CD4-positive, alpha-beta T cell (primary cell): ENCODE measurements around the gene ARHGAP26. TPM values are rescaled to one million over a fixed set of nuclear protein-coding genes. Genes with fewer than 3 reads are reported as not detected.

Experiments
- ATAC-seq: fragments of 200-7000 bp; cut with Tn5 transposase; one replicate; pipeline ENCODE4 v1.10.0; 2022; ENCODE audit warnings: mild to moderate bottlenecking; ENCODE audit not compliant: poor library complexity
- CTCF ChIA-PET: fragments of 350-600 bp; sonication (Branson Sonifier 250); formaldehyde crosslinking; loops from one replicate; lab custom pipeline; 2021; ENCODE audit warnings: antibody characterized with exemption, inconsistent platforms; lab: Charles Lee
- POLR2A ChIA-PET: fragments of 350-600 bp; sonication (Branson Sonifier 250); formaldehyde crosslinking; loops from one replicate; lab custom pipeline; 2021; ENCODE audit warnings: antibody characterized with exemption, inconsistent platforms; lab: Charles Lee
- DNase-seq, 14 experiments: peaks; one replicate each; pipeline ENCODE4 v3.0.0-alpha.2; 2013 to 2020; ENCODE audit warnings: mixed read lengths in 2 of 14
- H3K27ac ChIP-seq, 2 donors: one replicate each; pipeline versions ENCODE4 v1.5.1 to v1.7.0; 2013; ENCODE audit warnings: low read length in 2 of 2, low read depth in 1 of 2, mild to moderate bottlenecking in 1 of 2
- H3K27me3 ChIP-seq, 2 experiments: 1 replicate in 1 of 2; 2 replicates in 1 of 2; pipeline versions ENCODE4 v1.6.1 to v1.7.0; 2013; ENCODE audit warnings: low read length in 2 of 2, control low read depth in 1 of 2, mild to moderate bottlenecking in 1 of 2, moderate library complexity in 1 of 2; ENCODE audit not compliant: insufficient read depth in 2 of 2, control insufficient read depth in 1 of 2
- H3K36me3 ChIP-seq: one replicate; pipeline ENCODE4 v1.6.1; 2013; ENCODE audit warnings: low read length, control low read depth; ENCODE audit not compliant: insufficient read depth
- H3K4me1 ChIP-seq: one replicate; pipeline ENCODE4 v1.6.1; 2013; ENCODE audit warnings: low read length, control low read depth; ENCODE audit not compliant: insufficient read depth
- H3K4me3 ChIP-seq: one replicate; pipeline ENCODE4 v1.5.1; 2013; ENCODE audit warnings: mild to moderate bottlenecking, low read length, moderate library complexity
- H3K9me3 ChIP-seq, 2 experiments: 1 replicate in 1 of 2; 2 replicates in 1 of 2; pipeline versions ENCODE4 v1.6.1 to v1.7.0; 2013; ENCODE audit warnings: low read length in 2 of 2, mild to moderate bottlenecking in 2 of 2, control low read depth in 1 of 2, moderate library complexity in 1 of 2; ENCODE audit not compliant: control insufficient read depth in 1 of 2, insufficient read depth in 1 of 2
- H3K27ac Mint-ChIP-seq: one replicate; pipeline ENCODE4 v1.8.0; 2020; ENCODE audit warnings: mixed read lengths
- H3K27me3 Mint-ChIP-seq: one replicate; pipeline ENCODE4 v1.8.0; 2021; ENCODE audit warnings: mixed read lengths
- H3K36me3 Mint-ChIP-seq: one replicate; pipeline ENCODE4 v1.8.0; 2021; ENCODE audit warnings: low read depth, mixed read lengths
- H3K4me1 Mint-ChIP-seq: one replicate; pipeline ENCODE4 v1.8.0; 2021; ENCODE audit warnings: low read depth, mixed read lengths
- H3K4me3 Mint-ChIP-seq: one replicate; pipeline ENCODE4 v1.8.0; 2020; ENCODE audit warnings: mild to moderate bottlenecking, mixed read lengths
- H3K9me3 Mint-ChIP-seq: one replicate; pipeline ENCODE4 v1.8.0; 2020; ENCODE audit warnings: mixed read lengths
- CTCF ChIP-seq: fragments of 200-600 bp; IDR thresholded peaks from one replicate; pipeline ENCODE4 v1.8.0; 2022; ENCODE audit warnings: antibody characterized with exemption, mild to moderate bottlenecking
- intact Hi-C, 2 experiments: fragments of 100-400 bp; cut with DNase I in 1 of 2; cut with micrococcal nuclease in 1 of 2; formaldehyde crosslinking; loops; one replicate each; pipeline versions ENCODE4 v1.15.1 to v1.9.0; 2023 to 2025; cut with DNase I, micrococcal nuclease
- total RNA-seq, 174 experiments: library from RNA in 2 of 174; stranded (reverse) in 2 of 174; gene quantifications; one replicate each; pipeline ENCODE4 v1.2.3 and lab custom pipeline; 2021 to 2026

The ARHGAP26 gene
- total RNA-seq, 2 experiments from 2014 or later: 24.9 to 27.3 TPM

GRCh38 chr5:142902186-142902965 lies 132.2 kb downstream of the ARHGAP26 start:
- no peak overlapping the region for H3K4me3 Mint-ChIP-seq
- Histone ChIP-seq H3K27me3 (no peaks in the 10 kb centered on the region), H3K27ac (no peak overlapping the region), H3K36me3 (peaks cover 50% of the 10 kb centered on the region), H3K4me3 (no peak overlapping the region), H3K4me1 (no peaks in the 10 kb centered on the region), H3K9me3 (no peaks in the 10 kb centered on the region)
- peaks cover 74% of the 10 kb centered on the region for H3K36me3 Mint-ChIP-seq
- POLR2A ChIA-PET: no interaction called here
- no peak for DNase-seq
- ATAC-seq: no peak
- CTCF ChIA-PET: interaction anchor here (1.1 kb wide), 1 partner anchor 189 kb away, joined by 3 read pairs; no protein-coding TSS in a partner anchor
- no peak for TF ChIP-seq CTCF
- H3K9me3 Mint-ChIP-seq: no peaks in the 10 kb centered on the region
- H3K27ac Mint-ChIP-seq: no peak overlapping the region
- no peaks in the 10 kb centered on the region for H3K4me1 Mint-ChIP-seq
- no peaks in the 10 kb centered on the region for H3K27me3 Mint-ChIP-seq
- intact Hi-C loops: no loop called here

GRCh38 chr5:142904416-142904815 lies 134.2 kb downstream of the ARHGAP26 start:
- Mint-ChIP-seq H3K27ac (no peak overlapping the region), H3K4me3 (no peak overlapping the region), H3K4me1 (no peaks in the 10 kb centered on the region), H3K36me3 (peaks cover 85% of the 10 kb centered on the region), H3K9me3 (no peaks in the 10 kb centered on the region), H3K27me3 (no peaks in the 10 kb centered on the region)
- intact Hi-C loops: no loop called here
- Histone ChIP-seq H3K27me3 (no peaks in the 10 kb centered on the region), H3K36me3 (peaks cover 64% of the 10 kb centered on the region), H3K4me1 (no peaks in the 10 kb centered on the region), H3K4me3 (no peak overlapping the region), H3K27ac (no peak overlapping the region), H3K9me3 (no peaks in the 10 kb centered on the region)
- DNase-seq (no peak), ATAC-seq (no peak)
- no peak for TF ChIP-seq CTCF
- ChIA-PET POLR2A (no interaction called here), CTCF (no interaction called here)

- peaks cover 64% of the 10 kb centered on the region for H3K36me3 ChIP-seq
- no peaks in the 10 kb centered on the region for H3K27me3 ChIP-seq
- H3K27ac ChIP-seq: no peak overlapping the region
- H3K9me3 ChIP-seq: no peaks in the 10 kb centered on the region
- Mint-ChIP-seq H3K27ac (no peak overlapping the region), H3K9me3 (no peaks in the 10 kb centered on the region), H3K4me3 (no peak overlapping the region), H3K36me3 (peaks cover 93% of the 10 kb centered on the region), H3K27me3 (no peaks in the 10 kb centered on the region), H3K4me1 (no peaks in the 10 kb centered on the region)
- TF ChIP-seq CTCF: no peak
- CTCF ChIA-PET: no interaction called here
- DNase-seq (no peak), ATAC-seq (no peak)
- H3K4me1 ChIP-seq: no peaks in the 10 kb centered on the region
- intact Hi-C loops: no loop called here
- no peak overlapping the region for H3K4me3 ChIP-seq
- POLR2A ChIA-PET: interaction anchor here (0.7 kb wide), 1 partner anchor 437 kb away, joined by 3 read pairs; no protein-coding TSS in a partner anchor
Measured at GRCh38 chr5:142905348-142905747, 135.2 kb downstream of the ARHGAP26 start.
